ENCODE measurements around the gene LIN7B.
A peak's percentile ranks its signal among the peaks of the same experiment; 100 is the strongest.

The LIN7B gene

DNA sequence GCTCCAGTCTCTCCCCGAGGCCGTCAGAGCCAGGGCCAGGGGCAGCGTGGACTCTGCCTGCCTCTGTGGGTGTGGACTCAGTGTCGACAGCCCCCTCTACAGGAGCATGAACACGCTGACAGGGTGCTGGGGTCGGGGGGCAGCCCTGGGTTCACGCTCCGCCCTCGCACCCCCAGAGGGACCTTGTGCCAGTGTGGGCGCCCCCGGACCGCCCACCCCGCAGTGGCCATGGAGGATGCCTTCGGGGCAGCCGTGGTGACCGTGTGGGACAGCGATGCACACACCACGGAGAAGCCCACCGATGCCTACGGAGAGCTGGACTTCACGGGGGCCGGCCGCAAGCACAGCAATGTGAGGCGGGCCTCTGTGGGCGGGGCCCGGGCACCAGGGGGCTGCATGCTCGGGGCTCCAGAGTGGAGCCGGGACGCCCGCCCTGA is 51.7 kb downstream of the LIN7B start:
- Histone ChIP-seq H3K27ac (peak overlapping the region; percentile 82 to 87), H3K36me3 (peaks cover 15 to 34% (median 30%) of the 10 kb centered on the region in 3 donors), H3K27me3 (no peaks in the 10 kb centered on the region), H3K4me1 (peaks cover 0 to 20% (median 18%) of the 10 kb centered on the region in 4 donors), H3K4me3 (peak overlapping the region; percentile 3 to 12), H3K9me3 (no peaks in the 10 kb centered on the region)
- no peak for DNase-seq
- TF ChIP-seq, protein P1, sequence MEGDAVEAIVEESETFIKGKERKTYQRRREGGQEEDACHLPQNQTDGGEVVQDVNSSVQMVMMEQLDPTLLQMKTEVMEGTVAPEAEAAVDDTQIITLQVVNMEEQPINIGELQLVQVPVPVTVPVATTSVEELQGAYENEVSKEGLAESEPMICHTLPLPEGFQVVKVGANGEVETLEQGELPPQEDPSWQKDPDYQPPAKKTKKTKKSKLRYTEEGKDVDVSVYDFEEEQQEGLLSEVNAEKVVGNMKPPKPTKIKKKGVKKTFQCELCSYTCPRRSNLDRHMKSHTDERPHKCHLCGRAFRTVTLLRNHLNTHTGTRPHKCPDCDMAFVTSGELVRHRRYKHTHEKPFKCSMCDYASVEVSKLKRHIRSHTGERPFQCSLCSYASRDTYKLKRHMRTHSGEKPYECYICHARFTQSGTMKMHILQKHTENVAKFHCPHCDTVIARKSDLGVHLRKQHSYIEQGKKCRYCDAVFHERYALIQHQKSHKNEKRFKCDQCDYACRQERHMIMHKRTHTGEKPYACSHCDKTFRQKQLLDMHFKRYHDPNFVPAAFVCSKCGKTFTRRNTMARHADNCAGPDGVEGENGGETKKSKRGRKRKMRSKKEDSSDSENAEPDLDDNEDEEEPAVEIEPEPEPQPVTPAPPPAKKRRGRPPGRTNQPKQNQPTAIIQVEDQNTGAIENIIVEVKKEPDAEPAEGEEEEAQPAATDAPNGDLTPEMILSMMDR (IDR thresholded peaks at IDR 0.05): no peak
- intact Hi-C loops (cut with DNase I; ENCODE audit: low total_unique reads): no loop called here

DNA sequence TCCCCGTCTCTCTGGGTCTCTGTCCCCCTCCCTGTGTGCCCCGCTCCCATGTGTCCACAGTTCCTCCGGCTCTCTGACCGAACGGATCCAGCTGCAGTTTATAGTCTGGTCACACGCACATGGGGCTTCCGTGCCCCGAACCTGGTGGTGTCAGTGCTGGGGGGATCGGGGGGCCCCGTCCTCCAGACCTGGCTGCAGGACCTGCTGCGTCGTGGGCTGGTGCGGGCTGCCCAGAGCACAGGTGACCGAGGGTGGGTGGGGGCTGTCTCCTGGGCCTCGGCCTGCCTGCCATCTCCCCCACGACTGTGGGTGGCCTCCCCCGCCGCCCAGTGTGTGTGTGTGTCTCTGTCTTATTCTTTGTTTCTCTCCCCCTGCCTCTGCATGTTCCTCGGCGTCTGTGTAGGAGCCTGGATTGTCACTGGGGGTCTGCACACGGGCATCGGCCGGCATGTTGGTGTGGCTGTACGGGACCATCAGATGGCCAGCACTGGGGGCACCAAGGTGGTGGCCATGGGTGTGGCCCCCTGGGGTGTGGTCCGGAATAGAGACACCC is 53.8 kb downstream of the LIN7B start:
- DNase-seq: no peak
- intact Hi-C loops (cut with DNase I; ENCODE audit: low total_unique reads): no loop called here
- Histone ChIP-seq H3K4me3 (no peak overlapping the region), H3K4me1 (peaks cover 0 to 20% (median 18%) of the 10 kb centered on the region in 4 donors), H3K9me3 (no peaks in the 10 kb centered on the region), H3K36me3 (peaks cover 18 to 50% (median 49%) of the 10 kb centered on the region in 3 donors), H3K27me3 (no peaks in the 10 kb centered on the region), H3K27ac (no peak overlapping the region)
- TF ChIP-seq, protein P1 (IDR thresholded peaks at IDR 0.05): no peak
